Esophagus squamous epithelium (tissue), 5 donors: Measurements from ENCODE around the gene DDX23. TPM values are rescaled to one million over a fixed set of nuclear protein-coding genes. Genes with fewer than 3 reads are reported as not detected.
"Not testable (repeated sequence)": the region's sequence is repeated elsewhere in the genome, so short reads cannot be mapped to it uniquely, and the experiment has no call there.

ENCODE experiments used
- DNase-seq: peaks from one replicate; lab custom pipeline; 2025; lab: John Stamatoyannopoulos, UW
- H3K27ac ChIP-seq, 4 donors: fragments of 200-600 bp; sonication (generic); one replicate each; pipeline ENCODE4 v1.5.1; 2016 to 2019; ENCODE audit warnings: mild to moderate bottlenecking in 1 of 4
- H3K27me3 ChIP-seq, 4 donors: fragments of 200-600 bp; sonication (generic); 1 replicate in 3 of 4; 2 replicates in 1 of 4; pipeline versions ENCODE4 v1.5.1 to v1.6.0; 2017 to 2021; ENCODE audit warnings: antibody characterized with exemption in 1 of 4
- H3K36me3 ChIP-seq, 3 donors: fragments of 200-600 bp; sonication (generic); one replicate each; pipeline ENCODE4 v1.5.1; 2016 to 2019
- H3K4me1 ChIP-seq, 3 donors: fragments of 200-600 bp; sonication (generic); one replicate each; pipeline ENCODE4 v1.5.1; 2017 to 2019
- H3K4me3 ChIP-seq, 4 donors: fragments of 200-600 bp; sonication (generic); 1 replicate in 3 of 4; 2 replicates in 1 of 4; pipeline ENCODE4 v1.5.1; 2016 to 2019; ENCODE audit warnings: mild to moderate bottlenecking in 2 of 4, moderate library complexity in 1 of 4
- H3K9me3 ChIP-seq, 3 donors: fragments of 200-600 bp; sonication (generic); one replicate each; pipeline ENCODE4 v1.5.1; 2016 to 2019
- CTCF ChIP-seq, 6 experiments: fragments of 450-650 bp in 4 of 6; fragments of 200-600 bp in 2 of 6; sonication (generic) in 2 of 6; IDR thresholded peaks; one replicate each; pipeline ENCODE4 v1.5.1; 2016 to 2019; ENCODE audit warnings: antibody characterized with exemption in 6 of 6, mild to moderate bottlenecking in 4 of 6, moderate library complexity in 4 of 6
- POLR2A ChIP-seq, 4 donors: fragments of 450-650 bp; IDR thresholded peaks; one replicate each; pipeline ENCODE4 v1.6.1; 2017; ENCODE audit warnings: antibody characterized with exemption in 4 of 4, mild to moderate bottlenecking in 4 of 4, moderate library complexity in 3 of 4
- WGBS, 2 donors: methylation state at CpG; one replicate each; pipeline ENCODE4 v1.1.5; 2018; 5-methylcytosine and 5-hydroxymethylcytosine counted together
- intact Hi-C: fragments of 100-400 bp; cut with DNase I; formaldehyde crosslinking; loops from one replicate; pipeline ENCODE4 v1.15.0; 2022
- total RNA-seq, 4 donors: library from RNA; depleted of rRNA; stranded (reverse); fragments of >200 nt; gene quantifications; one replicate each; pipeline ENCODE4 v1.1.0, GENCODE V29; 2016
- donor health status: DM: yes; HTN: yes; CAD: no.

The DDX23 gene
- total RNA-seq, 4 donors from 2014 or later: 46.0 to 71.5 (median 56.7) TPM

GRCh38 chr12:48863291-48863690 is 11.3 kb upstream of the DDX23 start:
- Histone ChIP-seq H3K36me3 (no peaks in the 10 kb centered on the region), H3K9me3 (no peaks in the 10 kb centered on the region), H3K27me3 (peaks cover 0 to 36% (median 2%) of the 10 kb centered on the region in 4 donors), H3K4me1 (peaks cover 7 to 30% (median 11%) of the 10 kb centered on the region in 3 donors), H3K4me3 (no peak overlapping the region), H3K27ac (no peak overlapping the region)
- WGBS, 2 donors: 65 to 78% methylated on average over 4 of the region's 4 CpGs
- intact Hi-C loops: no loop called here
- DNase-seq: no peak
- TF ChIP-seq CTCF (IDR thresholded peaks at IDR 0.05) (no peak), POLR2A (IDR thresholded peaks at IDR 0.05) (no peak)

GRCh38 chr12:48862760-48863159 is 10.8 kb upstream of the DDX23 start:
- WGBS, 2 donors: 60 to 83% methylated on average over 2 to 4 of the region's 5 CpGs
- peaks cover 0 to 36% (median 2%) of the 10 kb centered on the region in 4 donors for H3K27me3 ChIP-seq
- intact Hi-C loops: no loop called here

GRCh38 chr12:48861111-48861510 is 9.1 kb upstream of the DDX23 start:
- intact Hi-C loops: no loop called here
- H3K27ac ChIP-seq: no peak overlapping the region
- no peak overlapping the region for H3K4me3 ChIP-seq
- peaks cover 0 to 36% (median 2%) of the 10 kb centered on the region in 4 donors for H3K27me3 ChIP-seq
- TF ChIP-seq POLR2A (IDR thresholded peaks at IDR 0.05) (no peak), CTCF (IDR thresholded peaks at IDR 0.05) (no peak)
- 31 to 46% methylated on average over 2 of the region's 2 CpGs for WGBS, 2 donors
- peaks cover 5 to 19% (median 10%) of the 10 kb centered on the region in 3 donors for H3K4me1 ChIP-seq
- H3K36me3 ChIP-seq: no peaks in the 10 kb centered on the region
- no peak for DNase-seq
- H3K9me3 ChIP-seq: no peaks in the 10 kb centered on the region

More at GRCh38 chr12:48862760-48863159, 10.8 kb upstream of the DDX23 start:
- TF ChIP-seq POLR2A (IDR thresholded peaks at IDR 0.05): no peak
- TF ChIP-seq CTCF (IDR thresholded peaks at IDR 0.05): no peak
- H3K36me3 ChIP-seq: no peaks in the 10 kb centered on the region
- H3K27ac ChIP-seq: no peak overlapping the region
- H3K4me3 ChIP-seq: no peak overlapping the region
- H3K4me1 ChIP-seq: peaks cover 7 to 30% (median 11%) of the 10 kb centered on the region in 3 donors
- DNase-seq: no peak
- no peaks in the 10 kb centered on the region for H3K9me3 ChIP-seq

GRCh38 chr12:48860236-48860635 is 8.3 kb upstream of the DDX23 start:
- H3K9me3 ChIP-seq, DNase-seq, H3K27ac ChIP-seq, intact Hi-C loops, H3K4me3 ChIP-seq, H3K36me3 ChIP-seq: not testable (repeated sequence)
- Histone ChIP-seq H3K4me1 (peaks cover 3 to 10% (median 4%) of the 10 kb centered on the region in 3 donors), H3K27me3 (peaks cover 0 to 36% (median 2%) of the 10 kb centered on the region in 4 donors)
- 90 to 94% methylated on average over 5 of the region's 5 CpGs for WGBS, 2 donors

GRCh38 chr12:48859607-48860006 is 7.6 kb upstream of the DDX23 start:
- Histone ChIP-seq H3K9me3 (no peaks in the 10 kb centered on the region), H3K27me3 (peaks cover 0 to 30% (median 2%) of the 10 kb centered on the region in 4 donors), H3K36me3 (no peaks in the 10 kb centered on the region), H3K27ac (no peak overlapping the region), H3K4me3 (no peak overlapping the region), H3K4me1 (peaks cover 0 to 4% (median 0%) of the 10 kb centered on the region in 3 donors)
- TF ChIP-seq CTCF (IDR thresholded peaks at IDR 0.05) (no peak), POLR2A (IDR thresholded peaks at IDR 0.05) (no peak)
- intact Hi-C loops: no loop called here
- 88 to 92% methylated on average over 5 of the region's 5 CpGs for WGBS, 2 donors
- DNase-seq: no peak

GRCh38 chr12:48858043-48858442 is 6.1 kb upstream of the DDX23 start:
- Histone ChIP-seq H3K4me3 (no peak overlapping the region), H3K4me1 (peaks cover 0 to 2% (median under 1%) of the 10 kb centered on the region in 3 donors), H3K36me3 (no peaks in the 10 kb centered on the region), H3K27me3 (peaks cover 0 to 14% (median 0%) of the 10 kb centered on the region in 4 donors), H3K27ac (no peak overlapping the region), H3K9me3 (no peaks in the 10 kb centered on the region)
- 79 to 83% methylated on average over 4 to 8 of the region's 8 CpGs for WGBS, 2 donors
- intact Hi-C loops: no loop called here
- TF ChIP-seq CTCF (IDR thresholded peaks at IDR 0.05) (no peak), POLR2A (IDR thresholded peaks at IDR 0.05) (no peak)
- DNase-seq: no peak
